22Rv1 (cell line): ENCODE measurements around the gene VCAN.

Source experiments
- H3K27ac ChIP-seq: fragments of 450-650 bp; 2 replicates; pipeline ENCODE4 v1.5.1; 2017
- ZFX ChIP-seq: fragments of 450-650 bp; IDR thresholded peaks from 2 replicates; pipeline ENCODE4 v1.6.1; 2017; ENCODE audit warnings: antibody characterized with exemption, borderline replicate concordance
- TF ChIP-seq, protein P1 (sequence below): fragments of 450-650 bp; IDR thresholded peaks from 2 replicates; pipeline ENCODE4 v1.5.1; 2017; ENCODE audit warnings: mild to moderate bottlenecking

The VCAN gene

DNA sequence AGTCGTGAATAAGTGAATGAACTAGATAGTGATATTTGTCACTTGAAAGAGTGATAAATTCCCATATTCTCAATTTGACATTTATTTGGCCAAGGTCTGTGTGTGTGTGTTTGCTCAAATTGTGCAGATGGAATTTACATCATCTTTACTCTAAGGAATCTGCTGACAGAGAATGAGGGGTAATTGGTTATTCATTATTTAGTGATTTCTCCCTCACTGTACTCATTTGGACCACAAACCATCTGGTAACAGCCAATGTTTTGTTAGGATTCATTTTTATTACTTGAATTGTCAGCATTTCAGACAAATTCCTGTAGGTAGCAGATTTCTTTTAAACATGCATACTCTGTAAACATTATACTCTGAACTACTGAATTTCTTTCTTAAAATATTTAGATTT lies 15.6 kb downstream of the VCAN start:
- TF ChIP-seq, protein P1, sequence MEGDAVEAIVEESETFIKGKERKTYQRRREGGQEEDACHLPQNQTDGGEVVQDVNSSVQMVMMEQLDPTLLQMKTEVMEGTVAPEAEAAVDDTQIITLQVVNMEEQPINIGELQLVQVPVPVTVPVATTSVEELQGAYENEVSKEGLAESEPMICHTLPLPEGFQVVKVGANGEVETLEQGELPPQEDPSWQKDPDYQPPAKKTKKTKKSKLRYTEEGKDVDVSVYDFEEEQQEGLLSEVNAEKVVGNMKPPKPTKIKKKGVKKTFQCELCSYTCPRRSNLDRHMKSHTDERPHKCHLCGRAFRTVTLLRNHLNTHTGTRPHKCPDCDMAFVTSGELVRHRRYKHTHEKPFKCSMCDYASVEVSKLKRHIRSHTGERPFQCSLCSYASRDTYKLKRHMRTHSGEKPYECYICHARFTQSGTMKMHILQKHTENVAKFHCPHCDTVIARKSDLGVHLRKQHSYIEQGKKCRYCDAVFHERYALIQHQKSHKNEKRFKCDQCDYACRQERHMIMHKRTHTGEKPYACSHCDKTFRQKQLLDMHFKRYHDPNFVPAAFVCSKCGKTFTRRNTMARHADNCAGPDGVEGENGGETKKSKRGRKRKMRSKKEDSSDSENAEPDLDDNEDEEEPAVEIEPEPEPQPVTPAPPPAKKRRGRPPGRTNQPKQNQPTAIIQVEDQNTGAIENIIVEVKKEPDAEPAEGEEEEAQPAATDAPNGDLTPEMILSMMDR = no peak
- TF ChIP-seq ZFX = no peak
- H3K27ac ChIP-seq = no peak overlapping the region

DNA sequence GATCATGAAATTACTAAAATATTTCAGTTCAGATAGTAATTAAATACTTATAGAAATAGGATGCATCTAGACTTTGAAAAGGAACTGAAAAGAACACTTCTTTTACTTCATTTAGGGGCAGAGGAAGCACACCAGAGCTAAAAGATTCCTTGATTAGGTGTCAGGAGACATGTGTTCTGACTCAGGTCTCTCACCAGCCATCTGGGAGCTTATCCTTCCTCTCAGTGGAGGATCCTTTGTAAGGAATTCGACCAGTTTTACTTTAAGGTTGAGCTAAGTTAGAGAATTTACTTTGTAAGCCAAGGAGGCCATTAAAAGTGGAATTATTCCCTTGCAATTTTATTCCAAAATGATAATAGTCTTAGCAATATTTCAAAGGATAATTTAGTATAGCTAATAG lies 16.7 kb downstream of the VCAN start:
- TF ChIP-seq, protein P1 = no peak
- TF ChIP-seq ZFX = no peak
- no peak overlapping the region for H3K27ac ChIP-seq

DNA sequence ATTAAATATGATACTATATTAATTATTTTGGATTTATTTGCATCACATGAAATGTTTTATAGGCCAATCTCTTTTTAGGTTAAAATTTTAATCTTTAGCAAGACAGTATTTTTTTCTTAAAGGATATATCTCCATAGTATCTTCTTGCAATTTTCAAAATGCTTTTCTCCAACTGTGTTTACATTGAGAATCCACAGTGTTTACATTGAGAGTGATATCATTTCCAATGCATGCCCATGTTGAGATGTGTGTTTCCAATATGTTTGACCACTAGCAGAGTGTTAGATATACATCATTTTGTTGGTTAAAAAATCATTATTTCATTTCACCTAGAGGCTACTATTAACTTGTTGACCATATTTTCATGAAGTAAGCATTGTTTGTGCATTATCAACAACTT lies 17.3 kb downstream of the VCAN start:
- no peak overlapping the region for H3K27ac ChIP-seq
- TF ChIP-seq, protein P1 = no peak
- no peak for TF ChIP-seq ZFX

DNA sequence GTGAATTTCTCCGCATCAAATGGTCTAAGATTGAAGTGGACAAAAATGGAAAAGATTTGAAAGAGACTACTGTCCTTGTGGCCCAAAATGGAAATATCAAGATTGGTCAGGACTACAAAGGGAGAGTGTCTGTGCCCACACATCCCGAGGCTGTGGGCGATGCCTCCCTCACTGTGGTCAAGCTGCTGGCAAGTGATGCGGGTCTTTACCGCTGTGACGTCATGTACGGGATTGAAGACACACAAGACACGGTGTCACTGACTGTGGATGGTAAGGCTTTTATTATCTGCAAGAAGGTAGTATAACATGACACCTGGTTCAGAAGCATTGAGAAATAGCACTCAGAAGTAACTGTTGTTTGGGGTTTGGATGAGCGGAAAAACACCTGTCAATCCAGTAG lies 18.7 kb downstream of the VCAN start:
- no peak overlapping the region for H3K27ac ChIP-seq
- TF ChIP-seq, protein P1 = no peak
- TF ChIP-seq ZFX = no peak

DNA sequence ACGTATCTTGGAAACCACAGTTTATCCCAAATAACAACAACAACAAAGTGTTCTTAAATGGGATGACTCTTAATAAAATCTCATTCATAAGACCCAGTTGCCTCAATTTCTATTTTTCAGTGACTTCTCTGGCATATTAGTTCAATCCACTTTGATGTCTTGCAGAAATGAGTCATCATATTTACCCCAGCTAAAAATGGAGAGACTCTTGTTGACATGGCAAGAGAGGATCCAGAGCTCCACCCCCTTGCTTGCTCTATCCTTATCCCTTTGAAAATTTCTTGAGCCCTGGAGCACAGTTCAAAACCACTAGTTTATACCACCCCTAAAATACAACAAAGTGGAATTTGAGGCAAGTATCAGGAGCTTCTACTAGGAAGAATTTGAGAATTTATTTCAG lies 20.8 kb downstream of the VCAN start:
- TF ChIP-seq ZFX = no peak
- TF ChIP-seq, protein P1 = no peak
- H3K27ac ChIP-seq = peak overlapping the region; percentile 18

DNA sequence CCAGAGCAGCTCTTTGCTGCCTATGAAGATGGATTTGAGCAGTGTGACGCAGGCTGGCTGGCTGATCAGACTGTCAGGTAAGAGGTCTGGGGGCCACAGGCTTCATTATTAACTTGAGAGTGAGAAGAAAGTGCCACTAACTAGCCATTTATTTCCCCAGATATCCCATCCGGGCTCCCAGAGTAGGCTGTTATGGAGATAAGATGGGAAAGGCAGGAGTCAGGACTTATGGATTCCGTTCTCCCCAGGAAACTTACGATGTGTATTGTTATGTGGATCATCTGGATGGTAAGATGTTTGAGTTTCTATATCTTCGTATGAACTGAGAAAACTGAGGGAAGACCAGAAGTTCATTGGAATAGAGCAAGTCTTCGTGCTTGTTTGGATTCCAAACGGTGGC lies 22.1 kb downstream of the VCAN start:
- TF ChIP-seq, protein P1 = no peak
- no peak for TF ChIP-seq ZFX
- H3K27ac ChIP-seq = no peak overlapping the region

DNA sequence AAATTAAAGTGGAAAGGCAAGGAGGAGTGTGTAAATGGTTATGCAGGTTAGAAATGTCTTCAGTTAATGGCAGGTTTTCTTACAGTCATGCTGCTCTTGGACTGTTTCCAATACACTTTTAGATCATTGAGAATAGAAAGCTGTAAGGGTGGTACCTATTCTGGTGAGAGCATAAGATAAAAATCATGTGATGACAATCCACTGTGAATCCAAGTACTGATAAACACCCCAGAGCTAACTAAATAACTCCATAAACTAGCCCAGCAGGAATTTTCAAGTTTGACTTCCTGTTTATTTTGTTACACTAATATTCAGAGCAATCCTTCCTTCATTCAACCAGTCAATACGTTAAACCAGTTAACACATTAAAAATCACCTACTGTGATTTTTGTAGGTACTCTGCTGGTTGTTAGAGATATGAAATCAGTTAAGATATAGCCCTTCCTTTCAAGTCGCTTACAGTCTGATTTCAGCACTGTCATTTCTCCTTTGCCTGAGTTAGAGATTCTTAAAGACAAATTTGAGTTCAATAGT lies 22.6 kb downstream of the VCAN start:
- TF ChIP-seq, protein P1 = no peak
- TF ChIP-seq ZFX = no peak
- H3K27ac ChIP-seq = no peak overlapping the region
